IMR-90 (cell line): ENCODE results near the gene MAML3.

ENCODE experiments used
- TF ChIP-seq, protein P1 (sequence below): conservative IDR thresholded peaks from 2 replicates; pipeline ENCODE4 v1.5.1; 2012; ENCODE audit warnings: mild to moderate bottlenecking, low read depth, low read length, improper control_type of control experiment
- TF ChIP-seq, protein P2 (sequence below): fragments of 150-350 bp; IDR thresholded peaks from 2 replicates; pipeline ENCODE4 v1.6.1; 2016; ENCODE audit warnings: low read depth, mild to moderate bottlenecking, low read length, moderate library complexity, borderline replicate concordance

DNA sequence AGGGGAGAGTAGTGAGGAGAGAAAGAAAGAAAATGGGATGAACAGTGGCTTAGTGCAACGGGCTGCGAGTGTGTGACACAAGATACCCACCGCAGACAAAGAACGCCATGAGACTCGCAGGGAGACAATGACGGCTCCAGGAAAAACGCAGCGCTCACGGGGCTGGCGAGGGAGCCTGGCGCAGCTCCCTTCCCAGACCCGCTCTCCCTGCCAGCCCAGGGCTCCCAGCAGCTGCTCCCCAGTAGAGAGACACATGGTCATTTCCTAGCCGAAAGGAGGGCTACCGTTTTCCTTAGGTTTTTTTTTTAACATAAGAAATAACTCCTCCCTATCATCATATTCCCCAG, 149.5 kb downstream of the MAML3 start:
- TF ChIP-seq, protein P1, sequence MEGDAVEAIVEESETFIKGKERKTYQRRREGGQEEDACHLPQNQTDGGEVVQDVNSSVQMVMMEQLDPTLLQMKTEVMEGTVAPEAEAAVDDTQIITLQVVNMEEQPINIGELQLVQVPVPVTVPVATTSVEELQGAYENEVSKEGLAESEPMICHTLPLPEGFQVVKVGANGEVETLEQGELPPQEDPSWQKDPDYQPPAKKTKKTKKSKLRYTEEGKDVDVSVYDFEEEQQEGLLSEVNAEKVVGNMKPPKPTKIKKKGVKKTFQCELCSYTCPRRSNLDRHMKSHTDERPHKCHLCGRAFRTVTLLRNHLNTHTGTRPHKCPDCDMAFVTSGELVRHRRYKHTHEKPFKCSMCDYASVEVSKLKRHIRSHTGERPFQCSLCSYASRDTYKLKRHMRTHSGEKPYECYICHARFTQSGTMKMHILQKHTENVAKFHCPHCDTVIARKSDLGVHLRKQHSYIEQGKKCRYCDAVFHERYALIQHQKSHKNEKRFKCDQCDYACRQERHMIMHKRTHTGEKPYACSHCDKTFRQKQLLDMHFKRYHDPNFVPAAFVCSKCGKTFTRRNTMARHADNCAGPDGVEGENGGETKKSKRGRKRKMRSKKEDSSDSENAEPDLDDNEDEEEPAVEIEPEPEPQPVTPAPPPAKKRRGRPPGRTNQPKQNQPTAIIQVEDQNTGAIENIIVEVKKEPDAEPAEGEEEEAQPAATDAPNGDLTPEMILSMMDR: no peak
- TF ChIP-seq, protein P2, sequence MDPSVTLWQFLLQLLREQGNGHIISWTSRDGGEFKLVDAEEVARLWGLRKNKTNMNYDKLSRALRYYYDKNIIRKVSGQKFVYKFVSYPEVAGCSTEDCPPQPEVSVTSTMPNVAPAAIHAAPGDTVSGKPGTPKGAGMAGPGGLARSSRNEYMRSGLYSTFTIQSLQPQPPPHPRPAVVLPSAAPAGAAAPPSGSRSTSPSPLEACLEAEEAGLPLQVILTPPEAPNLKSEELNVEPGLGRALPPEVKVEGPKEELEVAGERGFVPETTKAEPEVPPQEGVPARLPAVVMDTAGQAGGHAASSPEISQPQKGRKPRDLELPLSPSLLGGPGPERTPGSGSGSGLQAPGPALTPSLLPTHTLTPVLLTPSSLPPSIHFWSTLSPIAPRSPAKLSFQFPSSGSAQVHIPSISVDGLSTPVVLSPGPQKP: no peak
